B cell (primary cell): ENCODE data around the gene NUPR1. TPM values are rescaled to one million over a fixed set of nuclear protein-coding genes. Genes with fewer than 3 reads are reported as not detected.

Experiments used
- ATAC-seq: fragments of 200-7000 bp; cut with Tn5 transposase; one replicate; pipeline ENCODE4 v1.10.0; 2021; ENCODE audit warnings: low read depth, mild to moderate bottlenecking, moderate number of reproducible peaks, moderate library complexity
- CTCF ChIA-PET: fragments of 350-600 bp; sonication (Branson Sonifier 250); formaldehyde crosslinking; loops from one replicate; lab custom pipeline; 2021; ENCODE audit warnings: antibody characterized with exemption, inconsistent platforms; lab: Charles Lee
- POLR2A ChIA-PET: fragments of 350-600 bp; sonication (Branson Sonifier 250); formaldehyde crosslinking; loops from one replicate; lab custom pipeline; 2021; ENCODE audit warnings: antibody characterized with exemption; lab: Charles Lee
- DNase-seq: peaks from one replicate; pipeline ENCODE4 v3.0.0; 2013
- H2AFZ ChIP-seq: 2 replicates; pipeline ENCODE4 v1.6.1; 2012; ENCODE audit warnings: mild to moderate bottlenecking, low read depth, low read length; ENCODE audit not compliant: insufficient read depth, poor library complexity, severe bottlenecking
- H3K27ac ChIP-seq, 2 donors: 1 replicate in 1 of 2; 2 replicates in 1 of 2; pipeline ENCODE4 v1.5.1; 2012 to 2013; ENCODE audit warnings: low read length in 2 of 2, mild to moderate bottlenecking in 2 of 2, moderate library complexity in 1 of 2
- H3K27me3 ChIP-seq, 4 experiments: fragments of 200-600 bp in 1 of 4; sonication (generic) in 1 of 4; replicated peaks in 1 of 4; 1 replicate in 2 of 4; 2 replicates in 2 of 4; pipeline versions ENCODE4 v1.6.1 to v1.7.0; 2013 to 2016; ENCODE audit warnings: low read length in 3 of 4, mild to moderate bottlenecking in 2 of 4, mixed read lengths in 1 of 4, moderate library complexity in 1 of 4; ENCODE audit not compliant: insufficient read depth in 4 of 4, control insufficient read depth in 3 of 4; ENCODE audit errors: control extremely low read depth in 1 of 4
- H3K36me3 ChIP-seq, 2 experiments: replicated peaks in 1 of 2; 1 replicate in 1 of 2; 2 replicates in 1 of 2; pipeline versions ENCODE4 v1.6.1 to v1.7.1; 2013; ENCODE audit warnings: low read length in 1 of 2; ENCODE audit not compliant: insufficient read depth in 2 of 2, control insufficient read depth in 1 of 2; ENCODE audit errors: control extremely low read depth in 1 of 2, extremely low read depth in 1 of 2
- H3K4me1 ChIP-seq, 2 donors: fragments of 200-600 bp in 1 of 2; sonication (generic) in 1 of 2; 1 replicate in 1 of 2; 2 replicates in 1 of 2; pipeline versions ENCODE4 v1.5.1 to v1.6.1; 2013 to 2017; ENCODE audit warnings: low read length in 2 of 2; ENCODE audit not compliant: control insufficient read depth in 2 of 2, insufficient read depth in 2 of 2
- H3K4me2 ChIP-seq: replicated peaks from 2 replicates; pipeline ENCODE3; 2012; ENCODE audit warnings: mild to moderate bottlenecking, low read depth, low read length; ENCODE audit not compliant: poor library complexity, severe bottlenecking
- H3K4me3 ChIP-seq, 5 experiments: fragments of 200-600 bp in 1 of 5; sonication (generic) in 1 of 5; 1 replicate in 3 of 5; 2 replicates in 2 of 5; pipeline versions ENCODE4 v1.5.1 to v1.7.0; 2011 to 2016; ENCODE audit warnings: low read length in 4 of 5, mild to moderate bottlenecking in 4 of 5, low read depth in 2 of 5, control low read depth in 1 of 5, moderate library complexity in 1 of 5; ENCODE audit not compliant: insufficient read depth in 1 of 5; ENCODE audit errors: control extremely low read depth in 1 of 5, extremely low read depth in 1 of 5
- H3K79me2 ChIP-seq: fragments of 200-600 bp; sonication (generic); one replicate; pipeline ENCODE4 v1.6.0; 2016; ENCODE audit warnings: low read length; ENCODE audit not compliant: control insufficient read depth, insufficient read depth
- H3K9ac ChIP-seq: fragments of 200-600 bp; sonication (generic); 2 replicates; pipeline ENCODE4 v1.6.1; 2017; ENCODE audit warnings: mild to moderate bottlenecking, low read length, moderate library complexity
- H3K9me3 ChIP-seq, 3 donors: one replicate each; pipeline versions ENCODE4 v1.6.1 to v1.7.1; 2013; ENCODE audit warnings: low read length in 2 of 3; ENCODE audit not compliant: control insufficient read depth in 2 of 3, insufficient read depth in 1 of 3; ENCODE audit errors: control extremely low read depth in 1 of 3
- H4K20me1 ChIP-seq: 2 replicates; pipeline ENCODE4 v1.6.0; 2012; ENCODE audit warnings: mild to moderate bottlenecking, low read length; ENCODE audit not compliant: insufficient read depth, control insufficient read depth, poor library complexity, severe bottlenecking
- H3K27ac Mint-ChIP-seq: one replicate; pipeline ENCODE4 v1.8.0; 2021; ENCODE audit warnings: mixed read lengths
- H3K27me3 Mint-ChIP-seq: one replicate; pipeline ENCODE4 v1.8.0; 2021; ENCODE audit warnings: mixed read lengths
- H3K4me1 Mint-ChIP-seq: one replicate; pipeline ENCODE4 v1.8.0; 2021; ENCODE audit warnings: mixed read lengths
- H3K4me3 Mint-ChIP-seq: one replicate; pipeline ENCODE4 v1.8.0; 2021; ENCODE audit warnings: mixed read lengths
- H3K9me3 Mint-ChIP-seq: one replicate; pipeline ENCODE4 v1.8.0; 2022; ENCODE audit warnings: mixed read lengths; ENCODE audit not compliant: insufficient read depth
- CTCF ChIP-seq: fragments of 200-600 bp; IDR thresholded peaks from one replicate; pipeline ENCODE4 v1.8.0; 2022; ENCODE audit warnings: antibody characterized with exemption, mild to moderate bottlenecking
- EZH2 ChIP-seq: IDR thresholded peaks from 2 replicates; pipeline ENCODE4 v1.6.1; 2012; ENCODE audit warnings: borderline replicate concordance, low read depth, mild to moderate bottlenecking, moderate library complexity, low read length; ENCODE audit not compliant: insufficient read depth, poor library complexity, severe bottlenecking
- WGBS: methylation state at CpG from one replicate; pipeline ENCODE4 v1.1.5; 2013; ENCODE audit warnings: missing lambda C conversion rate; ENCODE audit not compliant: insufficient coverage; 5-methylcytosine and 5-hydroxymethylcytosine counted together
- intact Hi-C: fragments of 100-400 bp; cut with micrococcal nuclease; formaldehyde crosslinking; loops from one replicate; pipeline ENCODE4 v1.10.0; 2022
- polyA plus RNA-seq: library from polyadenylated mRNA; depleted of rRNA; stranded (reverse); fragments of >200 nt; gene quantifications from 2 replicates; pipeline ENCODE4 v1.2.3, GENCODE V29; 2012
- total RNA-seq, 2 donors: library from RNA; stranded (reverse); fragments of 120-200 nt in 1 of 2; gene quantifications; 1 replicate in 1 of 2; 2 replicates in 1 of 2; pipeline versions ENCODE4 v1.2.3 to v1.2.4, GENCODE V29; 2013 to 2022

The NUPR1 gene
- total and polyA plus RNA-seq, 2 donors (not counting 1 experiment from before 2014, with no cell fraction given), result not detected

DNA sequence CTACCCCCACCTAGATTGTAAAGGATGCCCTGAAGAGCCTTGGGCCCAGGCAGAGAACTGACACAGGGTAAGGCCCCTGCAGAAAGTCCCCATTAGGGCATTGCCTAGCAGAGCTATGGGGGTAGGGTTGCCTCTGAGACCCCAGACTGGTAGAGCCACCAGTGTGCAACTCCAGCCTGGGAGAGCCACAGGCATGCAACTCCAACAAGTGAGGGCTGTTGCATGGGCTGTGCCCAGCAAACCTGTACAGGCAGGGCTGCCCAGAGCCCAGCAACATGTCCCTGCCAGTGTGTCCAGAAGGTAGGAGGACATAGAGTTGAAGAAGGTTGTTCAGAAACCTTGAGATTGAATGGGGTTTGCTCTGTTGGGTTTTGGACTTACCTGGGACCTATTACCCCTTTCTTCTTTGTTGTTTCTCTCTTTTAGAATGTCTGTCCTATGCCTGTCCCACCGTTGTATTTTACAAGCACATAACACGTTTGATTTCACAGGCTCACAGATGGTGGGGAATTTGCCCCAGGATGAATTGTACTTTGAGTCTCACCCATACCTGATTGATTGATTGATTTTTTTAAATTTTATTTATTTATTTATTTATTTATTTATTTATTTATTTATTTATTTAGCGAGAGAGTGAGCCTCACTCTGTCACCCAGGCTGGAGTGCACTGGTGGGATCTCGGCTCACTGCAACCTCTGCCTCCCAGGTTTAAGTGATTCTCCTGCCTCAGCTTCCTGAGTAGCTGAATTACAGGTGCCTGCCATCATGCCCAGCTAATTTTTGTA, 31.4 kb upstream of the NUPR1 start:
- intact Hi-C loops, result no loop called here
- Histone ChIP-seq H2AFZ (no peak overlapping the region), H3K27me3 (no peaks in the 10 kb centered on the region), H3K9me3 (peaks cover 0 to 17% (median 7%) of the 10 kb centered on the region in 3 donors), H3K4me1 (no peaks in the 10 kb centered on the region), H3K36me3 (peaks cover 0 to 2% of the 10 kb centered on the region in 2 experiments), H3K9ac (no peak overlapping the region), H4K20me1 (peaks cover 66% of the 10 kb centered on the region), H3K4me3 (no peak overlapping the region), H3K4me2 (no peak overlapping the region), H3K79me2 (peaks cover 74% of the 10 kb centered on the region), H3K27ac (no peak overlapping the region)
- TF ChIP-seq CTCF (no peak), EZH2 (no peak)
- Mint-ChIP-seq H3K27ac (no peak overlapping the region), H3K4me3 (no peak overlapping the region), H3K4me1 (peaks cover 5% of the 10 kb centered on the region), H3K27me3 (no peaks in the 10 kb centered on the region), H3K9me3 (peaks cover 7% of the 10 kb centered on the region)
- CTCF ChIA-PET, result no interaction called here
- WGBS, result no CpG with 5 or more reads among the region's 4 CpGs
- DNase-seq (no peak), ATAC-seq (no peak)
- POLR2A ChIA-PET, result no interaction called here

- H3K9me3 ChIP-seq, result peaks cover 0 to 17% (median 7%) of the 10 kb centered on the region in 3 donors
- H3K4me2 ChIP-seq, result no peak overlapping the region
- DNase-seq (no peak), ATAC-seq (no peak)
- H3K9ac ChIP-seq, result no peak overlapping the region
- peaks cover 64% of the 10 kb centered on the region for H4K20me1 ChIP-seq
- peaks cover 71% of the 10 kb centered on the region for H3K79me2 ChIP-seq
- Mint-ChIP-seq H3K27ac (no peak overlapping the region), H3K4me3 (no peak overlapping the region), H3K27me3 (no peaks in the 10 kb centered on the region), H3K4me1 (peaks cover 1% of the 10 kb centered on the region), H3K9me3 (peaks cover 7% of the 10 kb centered on the region)
- H3K4me3 ChIP-seq, result no peak overlapping the region
- ChIA-PET CTCF (no interaction called here), POLR2A (no interaction called here)
- no peaks in the 10 kb centered on the region for H3K27me3 ChIP-seq
- H2AFZ ChIP-seq, result no peak overlapping the region
- intact Hi-C loops, result no loop called here
- peaks cover 0 to 2% of the 10 kb centered on the region in 2 experiments for H3K36me3 ChIP-seq
- TF ChIP-seq EZH2 (no peak), CTCF (no peak)
- H3K4me1 ChIP-seq, result no peaks in the 10 kb centered on the region
- H3K27ac ChIP-seq, result no peak overlapping the region
- 100% methylated on average over 2 of the region's 5 CpGs for WGBS
These were observed 30.2 kb upstream of the NUPR1 start for GRCh38 chr16:28569021-28569420.
